H1 (cell line): Measurements from ENCODE around the gene VIPR2. TPM values are rescaled to one million over a fixed set of nuclear protein-coding genes. Genes with fewer than 3 reads are reported as not detected.

Source experiments
- CTCF ChIA-PET: fragments of 300-600 bp; sonication (Branson Sonifier 250); formaldehyde crosslinking; loops from one replicate; lab custom pipeline; 2021; ENCODE audit not compliant: partially characterized antibody; lab: Charles Lee
- POLR2A ChIA-PET: fragments of 300-600 bp; sonication (Branson Sonifier 250); formaldehyde crosslinking; loops from one replicate; lab custom pipeline; 2021; ENCODE audit warnings: inconsistent platforms; ENCODE audit not compliant: partially characterized antibody; lab: Charles Lee
- DNase-seq, 2 experiments: peaks; one replicate each; pipeline versions ENCODE4 v3.0.0 to v3.0.0-alpha.2; 2010 to 2022; ENCODE audit warnings: low spot score in 2 of 2, low read depth in 1 of 2, mixed read lengths in 1 of 2
- FAIRE-seq: peaks from 2 replicates; lab custom pipeline; 2011; peaks lifted over from hg19 to GRCh38; lab: Jason Lieb, UNC
- H2AFZ ChIP-seq: 2 replicates; pipeline ENCODE4 v1.8.1; 2012; ENCODE audit warnings: low read length, inconsistent platforms
- H2AK5ac ChIP-seq: 2 replicates; pipeline ENCODE4 v1.6.1; 2013; ENCODE audit warnings: low read depth, low read length
- H2BK120ac ChIP-seq: replicated peaks from 2 replicates; pipeline ENCODE3; 2013; ENCODE audit warnings: low read depth, low read length, inconsistent platforms
- H2BK12ac ChIP-seq: 2 replicates; pipeline ENCODE4 v1.6.1; 2013; ENCODE audit warnings: low read depth, low read length
- H2BK15ac ChIP-seq: 2 replicates; pipeline ENCODE4 v1.6.1; 2013; ENCODE audit warnings: low read length
- H2BK20ac ChIP-seq: 2 replicates; pipeline ENCODE4 v1.6.1; 2013; ENCODE audit warnings: low read length
- H2BK5ac ChIP-seq: 2 replicates; pipeline ENCODE4 v1.6.1; 2013; ENCODE audit warnings: low read depth, low read length
- H3K14ac ChIP-seq: 2 replicates; pipeline ENCODE4 v1.6.1; 2013; ENCODE audit warnings: inconsistent platforms; ENCODE audit not compliant: insufficient read length
- H3K18ac ChIP-seq: 2 replicates; pipeline ENCODE4 v1.6.1; 2013; ENCODE audit warnings: low read length; ENCODE audit errors: extremely low read depth
- H3K23ac ChIP-seq: 2 replicates; pipeline ENCODE4 v1.6.1; 2013; ENCODE audit warnings: inconsistent platforms; ENCODE audit not compliant: insufficient read length
- H3K23me2 ChIP-seq: 2 replicates; pipeline ENCODE4 v1.6.1; 2013; ENCODE audit warnings: low read depth, low read length
- H3K27ac ChIP-seq: 2 replicates; pipeline ENCODE4 v1.6.1; 2011; ENCODE audit warnings: low read depth, low read length, inconsistent platforms
- H3K27me3 ChIP-seq, 4 experiments: replicated peaks in 1 of 4; 1 replicate in 1 of 4; 2 replicates in 3 of 4; pipeline versions ENCODE4 v1.6.1 to v1.8.1; 2011 to 2013; ENCODE audit warnings: low read length in 3 of 4, mild to moderate bottlenecking in 3 of 4, inconsistent platforms in 2 of 4, mixed read lengths in 2 of 4, moderate library complexity in 1 of 4; ENCODE audit not compliant: control insufficient read depth in 3 of 4, insufficient read depth in 3 of 4; ENCODE audit errors: extremely low read depth in 1 of 4
- H3K36me3 ChIP-seq, 4 experiments: 2 replicates each; pipeline versions ENCODE4 v1.6.1 to v1.8.1; 2011 to 2013; ENCODE audit warnings: mild to moderate bottlenecking in 4 of 4, low read length in 3 of 4, moderate library complexity in 2 of 4, control low read depth in 1 of 4, inconsistent platforms in 1 of 4; ENCODE audit not compliant: insufficient read depth in 4 of 4, control insufficient read depth in 2 of 4
- H3K4ac ChIP-seq: replicated peaks from 2 replicates; pipeline ENCODE3; 2013; ENCODE audit warnings: low read length, low read depth, mixed read lengths, inconsistent platforms; ENCODE audit not compliant: insufficient read length
- H3K4me1 ChIP-seq, 4 experiments: replicated peaks in 1 of 4; 1 replicate in 1 of 4; 2 replicates in 3 of 4; pipeline versions ENCODE4 v1.6.1 to v1.8.1; 2011 to 2013; ENCODE audit warnings: low read length in 3 of 4, inconsistent platforms in 2 of 4, mixed read lengths in 1 of 4; ENCODE audit not compliant: insufficient read depth in 4 of 4, control insufficient read depth in 3 of 4
- H3K4me2 ChIP-seq, 2 experiments: 2 replicates each; pipeline versions ENCODE4 v1.6.1 to v1.8.1; 2011 to 2013; ENCODE audit warnings: low read depth in 2 of 2, low read length in 2 of 2, control low read depth in 1 of 2, inconsistent platforms in 1 of 2, mild to moderate bottlenecking in 1 of 2; ENCODE audit not compliant: insufficient read depth in 1 of 2
- H3K4me3 ChIP-seq, 4 experiments: fragments of 200-600, 300-600 bp in 1 of 4; sonication (generic), shearing (Covaris generic), sonication (Bioruptor Twin) in 1 of 4; 2 replicates each; pipeline versions ENCODE4 v1.5.1 to v1.8.1; 2011 to 2016; ENCODE audit warnings: low read length in 4 of 4, low read depth in 3 of 4, control low read depth in 2 of 4, inconsistent platforms in 2 of 4, mild to moderate bottlenecking in 2 of 4, mixed read lengths in 1 of 4, moderate library complexity in 1 of 4; ENCODE audit not compliant: insufficient read depth in 2 of 4; ENCODE audit errors: extremely low read depth in 1 of 4
- H3K56ac ChIP-seq: replicated peaks from 2 replicates; pipeline ENCODE3; 2013; ENCODE audit warnings: low read depth, mild to moderate bottlenecking, mixed read lengths, low read length, inconsistent platforms; ENCODE audit not compliant: insufficient read length
- H3K79me1 ChIP-seq: 2 replicates; pipeline ENCODE4 v1.6.1; 2013; ENCODE audit warnings: low read depth, low read length, control low read depth
- H3K79me2 ChIP-seq, 2 experiments: 2 replicates each; pipeline versions ENCODE4 v1.6.1 to v1.8.1; 2012 to 2013; ENCODE audit warnings: low read length in 2 of 2, mild to moderate bottlenecking in 2 of 2, inconsistent platforms in 1 of 2; ENCODE audit not compliant: insufficient read depth in 2 of 2, control insufficient read depth in 1 of 2
- H3K9ac ChIP-seq, 4 experiments: replicated peaks in 1 of 4; 1 replicate in 1 of 4; 2 replicates in 3 of 4; pipeline versions ENCODE4 v1.6.1 to v1.8.1; 2011 to 2013; ENCODE audit warnings: low read depth in 3 of 4, low read length in 3 of 4, control low read depth in 2 of 4, mild to moderate bottlenecking in 2 of 4, moderate library complexity in 2 of 4, inconsistent platforms in 1 of 4; ENCODE audit errors: extremely low read depth in 1 of 4
- H3K9me3 ChIP-seq, 2 experiments: 2 replicates each; pipeline versions ENCODE4 v1.6.1 to v1.8.1; 2012 to 2013; ENCODE audit warnings: mild to moderate bottlenecking in 2 of 2, moderate library complexity in 2 of 2, control low read depth in 1 of 2, inconsistent platforms in 1 of 2, low read depth in 1 of 2, low read length in 1 of 2, mixed read lengths in 1 of 2; ENCODE audit not compliant: insufficient read depth in 2 of 2
- H4K20me1 ChIP-seq, 2 experiments: replicated peaks in 1 of 2; 2 replicates each; pipeline versions ENCODE3 to v1.8.1; 2011 to 2013; ENCODE audit warnings: inconsistent platforms in 2 of 2, low read length in 2 of 2, mild to moderate bottlenecking in 1 of 2; ENCODE audit not compliant: insufficient read depth in 2 of 2, control insufficient read depth in 1 of 2
- H4K5ac ChIP-seq: 2 replicates; pipeline ENCODE4 v1.6.1; 2013; ENCODE audit warnings: low read length, low read depth, mixed read lengths, inconsistent platforms; ENCODE audit not compliant: insufficient read length
- H4K8ac ChIP-seq: 2 replicates; pipeline ENCODE4 v1.8.0; 2013; ENCODE audit warnings: mild to moderate bottlenecking, moderate library complexity, low read length, inconsistent platforms; ENCODE audit not compliant: insufficient read depth; ENCODE audit errors: extremely low read depth
- H4K91ac ChIP-seq: replicated peaks from 2 replicates; pipeline ENCODE3; 2013; ENCODE audit warnings: low read length, mixed read lengths, inconsistent platforms; ENCODE audit not compliant: insufficient read length
- BRCA1 ChIP-seq: IDR thresholded peaks from 2 replicates; pipeline ENCODE4 v1.6.1; 2012; ENCODE audit warnings: low read depth, low read length, improper control_type of control experiment
- CREB1 ChIP-seq: IDR thresholded peaks from 2 replicates; pipeline ENCODE4 v1.6.1; 2012; ENCODE audit warnings: inconsistent platforms
- EZH2 ChIP-seq: fragments of 200-600 bp; sonication (generic); IDR thresholded peaks from 2 replicates; pipeline ENCODE4 v1.7.1; 2012; ENCODE audit warnings: low read depth, mild to moderate bottlenecking, moderate library complexity, low read length, inconsistent platforms; ENCODE audit not compliant: severe bottlenecking
- PHF8 ChIP-seq: fragments of 200-600 bp; sonication (generic); conservative IDR thresholded peaks from 2 replicates; pipeline ENCODE4 v1.7.1; 2012; ENCODE audit warnings: low read depth, mild to moderate bottlenecking, inconsistent platforms, low read length, moderate library complexity
- RAD21 ChIP-seq, 2 experiments: IDR thresholded peaks in 1 of 2; conservative IDR thresholded peaks in 1 of 2; 2 replicates each; pipeline ENCODE4 v1.6.1; 2011; ENCODE audit warnings: low read depth in 2 of 2, low read length in 2 of 2, improper control_type of control experiment in 1 of 2, inconsistent platforms in 1 of 2, mild to moderate bottlenecking in 1 of 2, moderate library complexity in 1 of 2
- TAF7 ChIP-seq: optimal IDR thresholded peaks from 2 replicates; pipeline ENCODE3; 2011; ENCODE audit warnings: low read depth, mild to moderate bottlenecking, inconsistent platforms, low read length, moderate library complexity, borderline replicate concordance
- WGBS, 2 experiments: shearing (Covaris generic) in 1 of 2; methylation state at CpG; one replicate each; pipeline versions ENCODE4 v1.1.6 to v1.1.7; 2013 to 2015; ENCODE audit warnings: low lambda C conversion rate in 2 of 2, mixed read lengths in 2 of 2, inconsistent platforms in 1 of 2, low coverage in 1 of 2, missing lambda C conversion rate in 1 of 2; ENCODE audit not compliant: insufficient replicate concordance in 2 of 2, insufficient coverage in 1 of 2, insufficient read length in 1 of 2; ENCODE audit errors: extremely low coverage in 1 of 2, missing lambda C conversion rate in 1 of 2; 5-methylcytosine and 5-hydroxymethylcytosine counted together
- polyA plus RNA-seq, 7 experiments: library from polyadenylated mRNA; depleted of rRNA in 3 of 7; stranded (reverse) in 5 of 7; unstranded in 2 of 7; fragments of >200 nt in 5 of 7; fragments of 200-250 nt in 2 of 7; gene quantifications; 1 replicate in 5 of 7; 2 replicates in 1 of 7; 4 replicates in 1 of 7; pipeline versions ENCODE4 v1.2.1 to v1.2.3, GENCODE V29; 2011 to 2013; ENCODE audit warnings: missing spikeins in 2 of 7, mixed read lengths in 2 of 7
- total RNA-seq: library from RNA; stranded (reverse); fragmentation: NEBNext Ultra II Directional; extraction: Animal tissue kit (Norgen Biotek cat#: 25700); gene quantifications from 2 replicates; pipeline ENCODE4 v1.2.1, GENCODE V29; 2021
- TF ChIP-seq, protein P1 (sequence below): IDR thresholded peaks from 2 replicates; pipeline ENCODE4 v1.6.1; 2012; ENCODE audit warnings: low read length, inconsistent platforms
- TF ChIP-seq, protein P2 (sequence below): IDR thresholded peaks from 2 replicates; pipeline ENCODE4 v1.6.1; 2012; ENCODE audit warnings: inconsistent platforms
- TF ChIP-seq, protein P3 (sequence below): IDR thresholded peaks from 2 replicates; pipeline ENCODE4 v1.6.1; 2011; ENCODE audit warnings: low read depth, mild to moderate bottlenecking, low read length; ENCODE audit not compliant: insufficient read depth

Gene VIPR2
- total and polyA plus RNA-seq, 2 of the 8 experiments (the other 6 are each of a cell fraction or from before 2014, with no cell fraction given): 2.4 to 6.3 TPM

DNA sequence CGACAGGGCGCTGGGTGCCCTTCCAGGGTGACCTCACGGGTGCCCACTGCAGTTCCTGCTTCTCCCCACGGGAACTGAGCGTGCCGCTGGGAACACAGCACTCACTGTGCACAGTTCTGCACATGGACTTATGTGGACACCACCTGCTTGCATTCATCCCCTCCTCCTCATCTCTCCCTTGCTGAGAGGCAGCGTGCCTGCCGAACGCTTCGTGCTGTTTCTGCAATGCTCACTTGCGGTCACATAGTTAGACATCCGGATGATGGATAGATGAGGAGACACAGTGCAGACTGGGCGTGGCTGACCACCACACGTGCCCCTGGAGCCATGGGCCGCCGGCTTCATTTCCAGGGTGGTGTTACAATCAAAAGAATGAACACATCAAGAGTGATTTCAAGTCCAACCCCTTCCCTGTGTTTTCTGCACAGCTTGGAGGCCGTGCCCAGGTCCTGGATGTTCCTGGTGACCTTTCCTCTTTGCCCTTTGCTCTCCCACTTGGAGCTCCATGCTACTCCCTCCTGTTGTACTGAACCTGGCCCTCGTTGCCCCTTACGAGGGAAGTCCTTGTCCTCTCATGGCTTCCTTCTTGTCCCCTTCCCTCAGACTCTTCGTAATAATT lies 119.4 kb downstream of the VIPR2 start:
- no peak overlapping the region for H3K23ac ChIP-seq
- no peaks in the 10 kb centered on the region for H3K36me3 ChIP-seq
- H3K27me3 ChIP-seq: 0 out of 7 replicates have a peak, but pooled peaks cover 0 to under 1% (median 0%) of the 10 kb centered on the region in 4 experiments
- H3K4me3 ChIP-seq: no peak overlapping the region
- no peak overlapping the region for H2AFZ ChIP-seq
- no peak overlapping the region for H4K5ac ChIP-seq
- no peak overlapping the region for H3K4ac ChIP-seq
- H3K9ac ChIP-seq: no peak overlapping the region
- ChIA-PET POLR2A (no interaction called here), CTCF (interaction anchor here (0.9 kb wide), 1 partner anchor 49 kb away, joined by 4 read pairs; no protein-coding TSS in a partner anchor)
- no peak overlapping the region for H4K91ac ChIP-seq
- H3K79me2 ChIP-seq: no peaks in the 10 kb centered on the region
- H4K20me1 ChIP-seq: no peaks in the 10 kb centered on the region
- peaks cover 2% of the 10 kb centered on the region; the same call in 1 of the 2 replicates for H3K23me2 ChIP-seq
- H3K27ac ChIP-seq: no peak overlapping the region
- no peak overlapping the region for H2BK20ac ChIP-seq
- 96% methylated on average over 20 of the region's 20 CpGs; no CpG with 5 or more reads in 1 of the 2 experiments for WGBS, 2 experiments
- no peak overlapping the region for H4K8ac ChIP-seq
- no peak overlapping the region for H3K14ac ChIP-seq
- no peak overlapping the region for H2BK120ac ChIP-seq
- no peak overlapping the region for H3K18ac ChIP-seq
- no peak overlapping the region for H2BK15ac ChIP-seq
- H3K4me2 ChIP-seq: no peak overlapping the region
- H2BK5ac ChIP-seq: no peak overlapping the region
- DNase-seq: no peak
- H2AK5ac ChIP-seq: no peak overlapping the region
- no peak overlapping the region for H3K56ac ChIP-seq
- H3K9me3 ChIP-seq: no peaks in the 10 kb centered on the region
- no peak for FAIRE-seq
- no peak overlapping the region for H2BK12ac ChIP-seq
- H3K79me1 ChIP-seq: 0 out of 2 replicates have a peak, but pooled peaks cover 2% of the 10 kb centered on the region
- H3K4me1 ChIP-seq: peaks cover 0 to 10% (median 5%) of the 10 kb centered on the region in 4 experiments; a peak in 4 of 7 replicates
- TF ChIP-seq BRCA1 (no peak), RAD21 (IDR thresholded peaks at IDR 0.05 in 1 of 2, conservative IDR thresholded peaks at IDR 0.05 in 1 of 2; ENCODE audit: low read depth in 2 of 2, low read length in 2 of 2) (no peak), CREB1 (no peak), EZH2 (no peak), PHF8 (no peak), TAF7 (no peak)
- TF ChIP-seq, protein P1, sequence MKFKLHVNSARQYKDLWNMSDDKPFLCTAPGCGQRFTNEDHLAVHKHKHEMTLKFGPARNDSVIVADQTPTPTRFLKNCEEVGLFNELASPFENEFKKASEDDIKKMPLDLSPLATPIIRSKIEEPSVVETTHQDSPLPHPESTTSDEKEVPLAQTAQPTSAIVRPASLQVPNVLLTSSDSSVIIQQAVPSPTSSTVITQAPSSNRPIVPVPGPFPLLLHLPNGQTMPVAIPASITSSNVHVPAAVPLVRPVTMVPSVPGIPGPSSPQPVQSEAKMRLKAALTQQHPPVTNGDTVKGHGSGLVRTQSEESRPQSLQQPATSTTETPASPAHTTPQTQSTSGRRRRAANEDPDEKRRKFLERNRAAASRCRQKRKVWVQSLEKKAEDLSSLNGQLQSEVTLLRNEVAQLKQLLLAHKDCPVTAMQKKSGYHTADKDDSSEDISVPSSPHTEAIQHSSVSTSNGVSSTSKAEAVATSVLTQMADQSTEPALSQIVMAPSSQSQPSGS: no peak
- TF ChIP-seq, protein P2, sequence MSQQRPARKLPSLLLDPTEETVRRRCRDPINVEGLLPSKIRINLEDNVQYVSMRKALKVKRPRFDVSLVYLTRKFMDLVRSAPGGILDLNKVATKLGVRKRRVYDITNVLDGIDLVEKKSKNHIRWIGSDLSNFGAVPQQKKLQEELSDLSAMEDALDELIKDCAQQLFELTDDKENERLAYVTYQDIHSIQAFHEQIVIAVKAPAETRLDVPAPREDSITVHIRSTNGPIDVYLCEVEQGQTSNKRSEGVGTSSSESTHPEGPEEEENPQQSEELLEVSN: no peak
- TF ChIP-seq, protein P3, sequence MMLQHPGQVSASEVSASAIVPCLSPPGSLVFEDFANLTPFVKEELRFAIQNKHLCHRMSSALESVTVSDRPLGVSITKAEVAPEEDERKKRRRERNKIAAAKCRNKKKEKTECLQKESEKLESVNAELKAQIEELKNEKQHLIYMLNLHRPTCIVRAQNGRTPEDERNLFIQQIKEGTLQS: no peak
